GM23338 (cell line): ENCODE data around the gene ABCA13. TPM values are rescaled to one million over a fixed set of nuclear protein-coding genes. Genes with fewer than 3 reads are reported as not detected.

Experiments
- ATAC-seq: fragments of 200-7000 bp; cut with Tn5 transposase; 3 replicates; pipeline ENCODE4 v1.9.1; 2020
- DNase-seq: peaks from one replicate; pipeline ENCODE4 v3.0.0-alpha.2; 2015; ENCODE audit warnings: low spot score
- H2AFZ ChIP-seq: fragments of 200-600 bp; sonication (generic); 2 replicates; pipeline ENCODE4 v1.8.0; 2016; ENCODE audit warnings: antibody characterized with exemption, mild to moderate bottlenecking, moderate library complexity
- H3F3A ChIP-seq: fragments of 200-600 bp; sonication (generic); replicated peaks from 2 replicates; pipeline ENCODE4 v1.8.0; 2017; ENCODE audit warnings: antibody characterized with exemption, mixed run types, low read depth
- H3K27ac ChIP-seq: fragments of 200-600 bp; sonication (generic); 2 replicates; pipeline ENCODE4 v1.6.1; 2016; ENCODE audit warnings: low read depth
- H3K27me3 ChIP-seq: fragments of 200-600 bp; sonication (generic); 2 replicates; pipeline ENCODE4 v1.8.0; 2016; ENCODE audit warnings: mild to moderate bottlenecking, mixed run types, moderate library complexity; ENCODE audit not compliant: insufficient read depth
- H3K36me3 ChIP-seq: fragments of 200-600 bp; sonication (generic); 2 replicates; pipeline ENCODE4 v1.8.0; 2016; ENCODE audit warnings: mild to moderate bottlenecking; ENCODE audit not compliant: insufficient read depth
- H3K4me1 ChIP-seq: fragments of 200-600 bp; sonication (generic); 2 replicates; pipeline ENCODE4 v1.8.0; 2016; ENCODE audit warnings: mild to moderate bottlenecking, moderate library complexity; ENCODE audit not compliant: insufficient read depth
- H3K4me2 ChIP-seq: fragments of 200-600 bp; sonication (generic); 2 replicates; pipeline ENCODE4 v1.7.1; 2017; ENCODE audit warnings: mixed run types
- H3K4me3 ChIP-seq: fragments of 200-600 bp; sonication (generic); 2 replicates; pipeline ENCODE4 v1.6.1; 2016; ENCODE audit warnings: mixed run types
- H3K79me2 ChIP-seq: fragments of 200-600 bp; sonication (generic); replicated peaks from 2 replicates; pipeline ENCODE4 v1.8.0; 2017; ENCODE audit warnings: mild to moderate bottlenecking; ENCODE audit not compliant: insufficient read depth
- H3K9me2 ChIP-seq: fragments of 200-600 bp; sonication (generic); 2 replicates; pipeline ENCODE4 v1.8.0; 2017; ENCODE audit not compliant: insufficient read depth
- H4K20me1 ChIP-seq: fragments of 200-600 bp; sonication (generic); replicated peaks from 2 replicates; pipeline ENCODE4 v1.8.0; 2017; ENCODE audit warnings: mild to moderate bottlenecking; ENCODE audit not compliant: insufficient read depth
- H3K27ac Mint-ChIP-seq: 2 replicates; pipeline ENCODE4 v1.8.0; 2020; ENCODE audit warnings: inconsistent platforms, mild to moderate bottlenecking, moderate library complexity, mixed read lengths
- H3K27me3 Mint-ChIP-seq: 3 replicates; pipeline ENCODE4 v1.8.0; 2022; ENCODE audit warnings: low read depth, mild to moderate bottlenecking, moderate library complexity, mixed read lengths, inconsistent platforms; ENCODE audit not compliant: insufficient read depth, poor library complexity
- H3K36me3 Mint-ChIP-seq: 3 replicates; pipeline ENCODE4 v1.8.0; 2021; ENCODE audit warnings: low read depth, mild to moderate bottlenecking, inconsistent platforms, moderate library complexity, mixed read lengths
- H3K4me1 Mint-ChIP-seq: 3 replicates; pipeline ENCODE4 v1.8.0; 2020; ENCODE audit warnings: mild to moderate bottlenecking, inconsistent platforms, mixed read lengths
- H3K4me3 Mint-ChIP-seq: 3 replicates; pipeline ENCODE4 v1.8.0; 2021; ENCODE audit warnings: moderate library complexity, mild to moderate bottlenecking, inconsistent platforms, mixed read lengths
- H3K9me3 Mint-ChIP-seq: 3 replicates; pipeline ENCODE4 v1.8.0; 2020; ENCODE audit warnings: moderate library complexity, mild to moderate bottlenecking, inconsistent platforms, mixed read lengths
- CREB1 ChIP-seq: fragments of 250-450 bp; sonication (Bioruptor Pico); IDR thresholded peaks from 2 replicates; pipeline ENCODE4 v1.5.0; 2020; ENCODE audit warnings: low read depth, mild to moderate bottlenecking, moderate library complexity
- CTCF ChIP-seq, 2 experiments: fragments of 200-600 bp in 1 of 2; sonication (generic) in 1 of 2; conservative IDR thresholded peaks; 2 replicates each; pipeline versions ENCODE4 v1.5.1 to v1.6.1; 2016 to 2017; ENCODE audit warnings: antibody characterized with exemption in 2 of 2, low read depth in 2 of 2, mild to moderate bottlenecking in 2 of 2, moderate library complexity in 1 of 2
- EZH2 ChIP-seq: fragments of 200-600 bp; sonication (generic); IDR thresholded peaks from one replicate; pipeline ENCODE4 v1.8.0; 2017; ENCODE audit warnings: antibody characterized with exemption, mild to moderate bottlenecking, low read depth; ENCODE audit not compliant: unreplicated experiment
- EZH2phosphoT487 ChIP-seq: fragments of 200-600 bp; sonication (generic); IDR thresholded peaks from one replicate; pipeline ENCODE4 v1.8.1; 2018; ENCODE audit warnings: antibody characterized with exemption; ENCODE audit not compliant: unreplicated experiment
- JUNB ChIP-seq: IDR thresholded peaks from one replicate; pipeline ENCODE4 v1.6.1; 2016; ENCODE audit warnings: antibody characterized with exemption; ENCODE audit not compliant: unreplicated experiment
- NANOG ChIP-seq: IDR thresholded peaks from 2 replicates; pipeline ENCODE4 v1.6.1; 2016; ENCODE audit warnings: antibody characterized with exemption, borderline replicate concordance
- POLR2AphosphoS5 ChIP-seq: IDR thresholded peaks from 2 replicates; pipeline ENCODE4 v1.6.1; 2016; ENCODE audit warnings: antibody characterized with exemption, low read depth
- REST ChIP-seq: IDR thresholded peaks from one replicate; pipeline ENCODE4 v1.6.1; 2018; ENCODE audit warnings: antibody characterized with exemption; ENCODE audit not compliant: unreplicated experiment
- STAT1 ChIP-seq: IDR thresholded peaks from one replicate; pipeline ENCODE4 v1.6.1; 2016; ENCODE audit warnings: antibody characterized with exemption; ENCODE audit not compliant: unreplicated experiment
- ZNF114 ChIP-seq: fragments of 250-450 bp; sonication (Bioruptor Pico); IDR thresholded peaks from 2 replicates; pipeline ENCODE4 v1.5.0; 2020; ENCODE audit warnings: mild to moderate bottlenecking, moderate library complexity
- ZNF331 ChIP-seq: fragments of 250-450 bp; sonication (Bioruptor Pico); IDR thresholded peaks from 2 replicates; pipeline ENCODE4 v1.5.0; 2020; ENCODE audit warnings: low read depth, mild to moderate bottlenecking, moderate library complexity
- polyA plus RNA-seq: library from polyadenylated mRNA; unstranded; fragments of >200 nt; fragmentation: Nextera tagmentation; extraction: Ambion mirVana; gene quantifications from 2 replicates; pipeline ENCODE4 v1.2.1, GENCODE V29; 2016
- total RNA-seq: library from RNA; depleted of rRNA; stranded (reverse); fragments of >200 nt; shearing (Covaris generic); gene quantifications from 2 replicates; pipeline ENCODE4 v1.2.3, GENCODE V29; 2014
- TF ChIP-seq, protein P1 (sequence below): fragments of 250-450 bp; sonication (Bioruptor Pico); IDR thresholded peaks from 2 replicates; pipeline ENCODE4 v1.5.0; 2020; ENCODE audit warnings: mild to moderate bottlenecking, moderate library complexity
- TF ChIP-seq, protein P2 (sequence below): IDR thresholded peaks from 2 replicates; pipeline ENCODE4 v1.6.1; 2016; ENCODE audit warnings: antibody characterized with exemption

Gene ABCA13
- total and polyA plus RNA-seq, 2 experiments from 2014 or later, result 0.21 TPM; not detected in 1

- no peak for ATAC-seq
- Mint-ChIP-seq H3K27ac (no peak overlapping the region), H3K36me3 (no peaks in the 10 kb centered on the region; the same call in 2 of the 3 replicates), H3K27me3 (peaks cover 6% of the 10 kb centered on the region), H3K4me1 (no peaks in the 10 kb centered on the region), H3K4me3 (no peak overlapping the region), H3K9me3 (peaks cover 4% of the 10 kb centered on the region; the same call in 1 of the 3 replicates)
- Histone ChIP-seq H3K9me2 (peaks cover 13% of the 10 kb centered on the region; the same call in 1 of the 2 replicates), H4K20me1 (no peaks in the 10 kb centered on the region), H3K27me3 (no peaks in the 10 kb centered on the region), H3K4me2 (no peak overlapping the region), H3K4me1 (no peaks in the 10 kb centered on the region), H3K79me2 (no peaks in the 10 kb centered on the region), H3K27ac (no peak overlapping the region), H3K4me3 (no peak overlapping the region), H3F3A (no peaks in the 10 kb centered on the region), H3K36me3 (no peaks in the 10 kb centered on the region), H2AFZ (no peak overlapping the region)
- no peak for DNase-seq
- TF ChIP-seq POLR2AphosphoS5 (no peak), ZNF331 (no peak), STAT1 (no peak), NANOG (no peak), REST (no peak), EZH2 (no peak), JUNB (no peak), CREB1 (CRISPR knock-in tag) (no peak), CTCF (conservative IDR thresholded peaks at IDR 0.05; ENCODE audit: low read depth in 2 of 2) (no peak), EZH2phosphoT487 (no peak), ZNF114 (CRISPR knock-in tag) (no peak)
- TF ChIP-seq, protein P1, sequence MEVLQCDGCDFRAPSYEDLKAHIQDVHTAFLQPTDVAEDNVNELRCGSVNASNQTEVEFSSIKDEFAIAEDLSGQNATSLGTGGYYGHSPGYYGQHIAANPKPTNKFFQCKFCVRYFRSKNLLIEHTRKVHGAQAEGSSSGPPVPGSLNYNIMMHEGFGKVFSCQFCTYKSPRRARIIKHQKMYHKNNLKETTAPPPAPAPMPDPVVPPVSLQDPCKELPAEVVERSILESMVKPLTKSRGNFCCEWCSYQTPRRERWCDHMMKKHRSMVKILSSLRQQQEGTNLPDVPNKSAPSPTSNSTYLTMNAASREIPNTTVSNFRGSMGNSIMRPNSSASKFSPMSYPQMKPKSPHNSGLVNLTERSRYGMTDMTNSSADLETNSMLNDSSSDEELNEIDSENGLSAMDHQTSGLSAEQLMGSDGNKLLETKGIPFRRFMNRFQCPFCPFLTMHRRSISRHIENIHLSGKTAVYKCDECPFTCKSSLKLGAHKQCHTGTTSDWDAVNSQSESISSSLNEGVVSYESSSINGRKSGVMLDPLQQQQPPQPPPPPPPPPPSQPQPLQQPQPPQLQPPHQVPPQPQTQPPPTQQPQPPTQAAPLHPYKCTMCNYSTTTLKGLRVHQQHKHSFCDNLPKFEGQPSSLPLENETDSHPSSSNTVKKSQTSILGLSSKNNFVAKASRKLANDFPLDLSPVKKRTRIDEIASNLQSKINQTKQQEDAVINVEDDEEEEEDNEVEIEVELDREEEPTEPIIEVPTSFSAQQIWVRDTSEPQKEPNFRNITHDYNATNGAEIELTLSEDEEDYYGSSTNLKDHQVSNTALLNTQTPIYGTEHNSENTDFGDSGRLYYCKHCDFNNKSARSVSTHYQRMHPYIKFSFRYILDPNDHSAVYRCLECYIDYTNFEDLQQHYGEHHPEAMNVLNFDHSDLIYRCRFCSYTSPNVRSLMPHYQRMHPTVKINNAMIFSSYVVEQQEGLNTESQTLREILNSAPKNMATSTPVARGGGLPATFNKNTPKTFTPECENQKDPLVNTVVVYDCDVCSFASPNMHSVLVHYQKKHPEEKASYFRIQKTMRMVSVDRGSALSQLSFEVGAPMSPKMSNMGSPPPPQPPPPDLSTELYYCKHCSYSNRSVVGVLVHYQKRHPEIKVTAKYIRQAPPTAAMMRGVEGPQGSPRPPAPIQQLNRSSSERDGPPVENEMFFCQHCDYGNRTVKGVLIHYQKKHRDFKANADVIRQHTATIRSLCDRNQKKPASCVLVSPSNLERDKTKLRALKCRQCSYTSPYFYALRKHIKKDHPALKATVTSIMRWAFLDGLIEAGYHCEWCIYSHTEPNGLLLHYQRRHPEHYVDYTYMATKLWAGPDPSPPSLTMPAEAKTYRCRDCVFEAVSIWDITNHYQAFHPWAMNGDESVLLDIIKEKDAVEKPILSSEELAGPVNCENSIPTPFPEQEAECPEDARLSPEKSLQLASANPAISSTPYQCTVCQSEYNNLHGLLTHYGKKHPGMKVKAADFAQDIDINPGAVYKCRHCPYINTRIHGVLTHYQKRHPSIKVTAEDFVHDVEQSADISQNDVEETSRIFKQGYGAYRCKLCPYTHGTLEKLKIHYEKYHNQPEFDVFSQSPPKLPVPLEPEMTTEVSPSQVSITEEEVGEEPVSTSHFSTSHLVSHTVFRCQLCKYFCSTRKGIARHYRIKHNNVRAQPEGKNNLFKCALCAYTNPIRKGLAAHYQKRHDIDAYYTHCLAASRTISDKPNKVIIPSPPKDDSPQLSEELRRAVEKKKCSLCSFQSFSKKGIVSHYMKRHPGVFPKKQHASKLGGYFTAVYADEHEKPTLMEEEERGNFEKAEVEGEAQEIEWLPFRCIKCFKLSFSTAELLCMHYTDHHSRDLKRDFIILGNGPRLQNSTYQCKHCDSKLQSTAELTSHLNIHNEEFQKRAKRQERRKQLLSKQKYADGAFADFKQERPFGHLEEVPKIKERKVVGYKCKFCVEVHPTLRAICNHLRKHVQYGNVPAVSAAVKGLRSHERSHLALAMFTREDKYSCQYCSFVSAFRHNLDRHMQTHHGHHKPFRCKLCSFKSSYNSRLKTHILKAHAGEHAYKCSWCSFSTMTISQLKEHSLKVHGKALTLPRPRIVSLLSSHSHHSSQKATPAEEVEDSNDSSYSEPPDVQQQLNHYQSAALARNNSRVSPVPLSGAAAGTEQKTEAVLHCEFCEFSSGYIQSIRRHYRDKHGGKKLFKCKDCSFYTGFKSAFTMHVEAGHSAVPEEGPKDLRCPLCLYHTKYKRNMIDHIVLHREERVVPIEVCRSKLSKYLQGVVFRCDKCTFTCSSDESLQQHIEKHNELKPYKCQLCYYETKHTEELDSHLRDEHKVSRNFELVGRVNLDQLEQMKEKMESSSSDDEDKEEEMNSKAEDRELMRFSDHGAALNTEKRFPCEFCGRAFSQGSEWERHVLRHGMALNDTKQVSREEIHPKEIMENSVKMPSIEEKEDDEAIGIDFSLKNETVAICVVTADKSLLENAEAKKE, result no peak
- TF ChIP-seq, protein P2, sequence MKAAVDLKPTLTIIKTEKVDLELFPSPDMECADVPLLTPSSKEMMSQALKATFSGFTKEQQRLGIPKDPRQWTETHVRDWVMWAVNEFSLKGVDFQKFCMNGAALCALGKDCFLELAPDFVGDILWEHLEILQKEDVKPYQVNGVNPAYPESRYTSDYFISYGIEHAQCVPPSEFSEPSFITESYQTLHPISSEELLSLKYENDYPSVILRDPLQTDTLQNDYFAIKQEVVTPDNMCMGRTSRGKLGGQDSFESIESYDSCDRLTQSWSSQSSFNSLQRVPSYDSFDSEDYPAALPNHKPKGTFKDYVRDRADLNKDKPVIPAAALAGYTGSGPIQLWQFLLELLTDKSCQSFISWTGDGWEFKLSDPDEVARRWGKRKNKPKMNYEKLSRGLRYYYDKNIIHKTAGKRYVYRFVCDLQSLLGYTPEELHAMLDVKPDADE, result no peak
These were observed 219.4 kb downstream of the ABCA13 start for GRCh38 chr7:48390388-48391327.
